ENCODE results near the gene SPIRE1. TPM values are rescaled to one million over a fixed set of nuclear protein-coding genes. Genes with fewer than 3 reads are reported as not detected.

SPIRE1 gene
- total RNA-seq, 2 experiments from 2014 or later = 0.19 to 2.4 TPM

DNA sequence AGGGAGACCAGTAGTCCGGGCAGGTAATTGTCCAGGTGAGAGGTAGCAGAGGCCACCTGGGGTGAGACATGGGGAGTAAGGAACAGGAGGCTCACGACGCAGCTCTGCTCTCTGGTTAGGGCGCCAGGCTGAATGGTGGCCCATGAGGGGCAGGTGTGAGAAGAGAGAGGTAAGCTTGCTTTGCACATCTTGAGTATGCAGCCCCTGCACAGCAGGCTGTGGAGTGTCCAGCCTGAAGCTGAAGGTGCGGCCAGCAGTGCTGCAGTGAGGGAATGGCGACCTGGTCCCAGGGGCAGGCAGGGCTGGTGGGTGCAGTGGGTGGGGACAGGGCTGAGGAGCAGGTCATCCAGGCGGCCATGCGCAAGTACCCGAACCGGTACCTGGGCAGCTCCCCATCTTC lies 234.5 kb downstream of the SPIRE1 start:
- CTCF ChIA-PET (ENCODE audit: unreplicated experiment) = no interaction called here
- Histone ChIP-seq H3K4me1 (ENCODE audit: insufficient read depth, low read length, poor library complexity, severe bottlenecking) (peaks cover 23% of the 10 kb centered on the region), H3K4me2 (ENCODE audit: low read length) (no peak overlapping the region), H4K20me1 (ENCODE audit: insufficient read depth, low read length) (no peaks in the 10 kb centered on the region), H3K79me2 (ENCODE audit: insufficient read depth, low read depth, low read length) (no peaks in the 10 kb centered on the region), H3K4me3 (ENCODE audit: low read depth, low read length, poor library complexity, severe bottlenecking) (no peak overlapping the region), H3K9me3 (ENCODE audit: low read length) (no peaks in the 10 kb centered on the region), H2AFZ (ENCODE audit: low read length) (no peak overlapping the region), H3K27ac (ENCODE audit: low read depth, low read length, poor library complexity, severe bottlenecking) (no peak overlapping the region), H3K9me2 (ENCODE audit: insufficient read depth, low read length) (no peaks in the 10 kb centered on the region), H3K36me3 (ENCODE audit: insufficient read depth, low read length) (peaks cover 18% of the 10 kb centered on the region; the same call in 1 of the 2 replicates)
- BruUV-seq (replicated peaks) = no TSS peak
- intact Hi-C loops (cut with micrococcal nuclease; ENCODE audit: unreplicated experiment) = no loop called here
- DNase-seq (ENCODE audit: low spot score) = no peak
- POLR2A ChIA-PET = interaction anchor here (0.8 to 1.5 kb wide), 2 partner anchors 14 to 1679 kb away, joined by 4 read pairs; no protein-coding TSS in a partner anchor
- TF ChIP-seq, protein P1, sequence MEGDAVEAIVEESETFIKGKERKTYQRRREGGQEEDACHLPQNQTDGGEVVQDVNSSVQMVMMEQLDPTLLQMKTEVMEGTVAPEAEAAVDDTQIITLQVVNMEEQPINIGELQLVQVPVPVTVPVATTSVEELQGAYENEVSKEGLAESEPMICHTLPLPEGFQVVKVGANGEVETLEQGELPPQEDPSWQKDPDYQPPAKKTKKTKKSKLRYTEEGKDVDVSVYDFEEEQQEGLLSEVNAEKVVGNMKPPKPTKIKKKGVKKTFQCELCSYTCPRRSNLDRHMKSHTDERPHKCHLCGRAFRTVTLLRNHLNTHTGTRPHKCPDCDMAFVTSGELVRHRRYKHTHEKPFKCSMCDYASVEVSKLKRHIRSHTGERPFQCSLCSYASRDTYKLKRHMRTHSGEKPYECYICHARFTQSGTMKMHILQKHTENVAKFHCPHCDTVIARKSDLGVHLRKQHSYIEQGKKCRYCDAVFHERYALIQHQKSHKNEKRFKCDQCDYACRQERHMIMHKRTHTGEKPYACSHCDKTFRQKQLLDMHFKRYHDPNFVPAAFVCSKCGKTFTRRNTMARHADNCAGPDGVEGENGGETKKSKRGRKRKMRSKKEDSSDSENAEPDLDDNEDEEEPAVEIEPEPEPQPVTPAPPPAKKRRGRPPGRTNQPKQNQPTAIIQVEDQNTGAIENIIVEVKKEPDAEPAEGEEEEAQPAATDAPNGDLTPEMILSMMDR (conservative IDR thresholded peaks at IDR 0.05; ENCODE audit: low read length) = no peak
- TF ChIP-seq EZH2phosphoT487 (IDR thresholded peaks at IDR 0.05; ENCODE audit: borderline replicate concordance, low read depth, low read length) = no peak

DNA sequence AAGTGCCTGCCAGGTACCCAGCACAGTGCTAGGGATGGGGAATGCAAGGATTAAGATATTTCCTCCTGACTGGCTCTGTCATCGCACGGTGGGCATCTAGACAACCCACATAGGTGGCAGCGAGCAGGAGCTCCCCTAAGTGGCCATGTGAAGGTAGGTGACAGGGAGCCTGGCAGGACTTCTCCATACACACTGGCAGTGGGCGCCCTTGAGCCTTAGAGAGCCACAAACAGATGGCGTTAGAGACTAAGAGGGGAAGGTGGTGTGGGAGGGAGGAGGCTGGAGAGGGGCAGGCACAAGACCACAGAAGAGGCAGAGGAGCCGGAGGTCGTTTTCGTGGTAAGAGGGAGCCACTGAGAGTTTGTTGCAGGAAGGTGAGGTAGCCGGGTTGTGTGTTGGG lies 235.0 kb downstream of the SPIRE1 start:
- intact Hi-C loops (cut with micrococcal nuclease; ENCODE audit: unreplicated experiment) = no loop called here
- BruUV-seq (replicated peaks) = no TSS peak
- Histone ChIP-seq H3K36me3 (ENCODE audit: insufficient read depth, low read length) (peaks cover 18% of the 10 kb centered on the region; the same call in 1 of the 2 replicates), H3K9me2 (ENCODE audit: insufficient read depth, low read length) (no peaks in the 10 kb centered on the region), H3K4me1 (ENCODE audit: insufficient read depth, low read length, poor library complexity, severe bottlenecking) (peaks cover 23% of the 10 kb centered on the region), H3K9me3 (ENCODE audit: low read length) (no peaks in the 10 kb centered on the region), H4K20me1 (ENCODE audit: insufficient read depth, low read length) (no peaks in the 10 kb centered on the region), H3K4me3 (ENCODE audit: low read depth, low read length, poor library complexity, severe bottlenecking) (no peak overlapping the region), H2AFZ (ENCODE audit: low read length) (no peak overlapping the region), H3K27ac (ENCODE audit: low read depth, low read length, poor library complexity, severe bottlenecking) (no peak overlapping the region), H3K4me2 (ENCODE audit: low read length) (no peak overlapping the region; the same call in 1 of the 2 replicates), H3K79me2 (ENCODE audit: insufficient read depth, low read depth, low read length) (no peaks in the 10 kb centered on the region)
- ChIA-PET POLR2A (interaction anchor here (0.9 to 1.5 kb wide), 2 partner anchors 14 to 46 kb away, joined by 3 to 4 read pairs; partner anchors contain the start of gene AFG3L2), CTCF (ENCODE audit: unreplicated experiment) (no interaction called here)
- peak; percentile 67 for DNase-seq (ENCODE audit: low spot score)
- TF ChIP-seq, protein P1 (conservative IDR thresholded peaks at IDR 0.05; ENCODE audit: low read length) = peak; percentile 74
- no peak for TF ChIP-seq EZH2phosphoT487 (IDR thresholded peaks at IDR 0.05; ENCODE audit: borderline replicate concordance, low read depth, low read length)

DNA sequence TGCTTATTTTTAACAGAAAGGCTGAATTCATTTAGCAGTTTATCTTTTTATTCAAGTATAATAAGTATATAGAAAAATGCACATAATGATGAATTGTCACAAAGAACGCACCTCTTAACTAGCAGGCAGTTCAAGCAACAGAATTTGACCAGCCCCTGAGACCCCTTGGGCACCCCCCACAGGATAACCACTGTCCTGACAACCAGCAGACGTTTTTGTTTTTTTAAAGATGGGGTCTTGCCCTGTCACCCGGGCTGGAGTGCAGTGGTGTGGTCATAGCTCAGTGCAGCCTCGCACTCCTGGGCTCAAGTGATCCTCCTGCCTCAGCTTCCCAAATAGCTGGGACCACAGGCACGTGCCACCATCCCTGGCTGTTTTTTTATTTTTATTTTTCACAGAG lies 236.2 kb downstream of the SPIRE1 start:
- Histone ChIP-seq H4K20me1 (ENCODE audit: insufficient read depth, low read length) (no peaks in the 10 kb centered on the region), H3K4me1 (ENCODE audit: insufficient read depth, low read length, poor library complexity, severe bottlenecking) (peaks cover 23% of the 10 kb centered on the region), H3K36me3 (ENCODE audit: insufficient read depth, low read length) (peaks cover 13% of the 10 kb centered on the region; the same call in 1 of the 2 replicates), H3K27ac (ENCODE audit: low read depth, low read length, poor library complexity, severe bottlenecking) (peak overlapping the region; percentile 71), H2AFZ (ENCODE audit: low read length) (peak overlapping the region; percentile 67), H3K9me3 (ENCODE audit: low read length) (no peaks in the 10 kb centered on the region), H3K79me2 (ENCODE audit: insufficient read depth, low read depth, low read length) (no peaks in the 10 kb centered on the region), H3K9me2 (ENCODE audit: insufficient read depth, low read length) (no peaks in the 10 kb centered on the region), H3K4me3 (ENCODE audit: low read depth, low read length, poor library complexity, severe bottlenecking) (peak overlapping the region; percentile 66), H3K4me2 (ENCODE audit: low read length) (peak overlapping the region; percentile 93)
- peak; percentile 60 for DNase-seq (ENCODE audit: low spot score)
- TSS peak; percentile 76 for BruUV-seq (replicated peaks)
- ChIA-PET CTCF (ENCODE audit: unreplicated experiment) (interaction anchor here (0.7 kb wide), 1 partner anchor 264 kb away, joined by 3 read pairs; no protein-coding TSS in a partner anchor), POLR2A (interaction anchor here (0.7 to 1.4 kb wide), 3 partner anchors 14 to 44 kb away, joined by 3 to 5 read pairs (median 3); partner anchors contain the start of genes AFG3L2 and PRELID3A)
- intact Hi-C loops (cut with micrococcal nuclease; ENCODE audit: unreplicated experiment) = loop anchor here (1.0 kb wide), 3 partner anchors 13 to 44 kb away; partner anchors contain the start of gene AFG3L2
- TF ChIP-seq EZH2phosphoT487 (IDR thresholded peaks at IDR 0.05; ENCODE audit: borderline replicate concordance, low read depth, low read length) = no peak
- TF ChIP-seq, protein P1 (conservative IDR thresholded peaks at IDR 0.05; ENCODE audit: low read length) = peak; percentile 61
